PC-3 (cell line): Measurements from ENCODE around the gene UBA7.

Source experiments
- EZH2 ChIP-seq: fragments of 300-600 bp; sonication (generic); IDR thresholded peaks from one replicate; pipeline ENCODE4 v1.6.1; 2017; ENCODE audit warnings: antibody characterized with exemption, mild to moderate bottlenecking, low read length; ENCODE audit not compliant: unreplicated experiment
- TF ChIP-seq, protein P1 (sequence below): fragments of 300-600 bp; sonication (generic); conservative IDR thresholded peaks from 2 replicates; pipeline ENCODE4 v1.5.1; 2017; ENCODE audit warnings: antibody characterized with exemption, low read depth, mild to moderate bottlenecking, low read length

DNA sequence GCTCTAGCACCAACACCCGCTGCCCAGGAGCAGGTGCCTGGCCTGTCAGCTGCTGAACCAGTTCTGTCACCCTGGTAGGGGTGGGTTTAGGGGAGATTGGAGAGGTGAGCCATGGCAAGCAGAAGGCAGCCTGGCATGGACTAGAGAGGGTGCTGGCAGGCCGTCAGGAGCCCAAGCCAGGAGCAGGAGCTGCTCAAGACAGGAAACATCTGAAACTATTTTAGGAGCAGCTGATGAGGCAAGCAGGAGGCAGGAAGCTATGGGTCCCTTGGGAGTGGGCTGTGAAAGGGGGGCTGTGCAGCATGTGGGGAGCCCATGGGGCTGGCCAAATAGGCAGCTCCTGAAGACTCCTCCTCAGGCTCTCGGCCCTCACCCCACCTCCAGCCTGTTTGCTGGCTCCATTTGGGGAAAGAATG is 8.4 kb downstream of the UBA7 start:
- TF ChIP-seq, protein P1, sequence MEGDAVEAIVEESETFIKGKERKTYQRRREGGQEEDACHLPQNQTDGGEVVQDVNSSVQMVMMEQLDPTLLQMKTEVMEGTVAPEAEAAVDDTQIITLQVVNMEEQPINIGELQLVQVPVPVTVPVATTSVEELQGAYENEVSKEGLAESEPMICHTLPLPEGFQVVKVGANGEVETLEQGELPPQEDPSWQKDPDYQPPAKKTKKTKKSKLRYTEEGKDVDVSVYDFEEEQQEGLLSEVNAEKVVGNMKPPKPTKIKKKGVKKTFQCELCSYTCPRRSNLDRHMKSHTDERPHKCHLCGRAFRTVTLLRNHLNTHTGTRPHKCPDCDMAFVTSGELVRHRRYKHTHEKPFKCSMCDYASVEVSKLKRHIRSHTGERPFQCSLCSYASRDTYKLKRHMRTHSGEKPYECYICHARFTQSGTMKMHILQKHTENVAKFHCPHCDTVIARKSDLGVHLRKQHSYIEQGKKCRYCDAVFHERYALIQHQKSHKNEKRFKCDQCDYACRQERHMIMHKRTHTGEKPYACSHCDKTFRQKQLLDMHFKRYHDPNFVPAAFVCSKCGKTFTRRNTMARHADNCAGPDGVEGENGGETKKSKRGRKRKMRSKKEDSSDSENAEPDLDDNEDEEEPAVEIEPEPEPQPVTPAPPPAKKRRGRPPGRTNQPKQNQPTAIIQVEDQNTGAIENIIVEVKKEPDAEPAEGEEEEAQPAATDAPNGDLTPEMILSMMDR = no peak
- TF ChIP-seq EZH2 = no peak
